PC-9 (cell line): ENCODE results near the gene TIGD7. TPM values are rescaled to one million over a fixed set of nuclear protein-coding genes. Genes with fewer than 3 reads are reported as not detected.

Experiments
- BruUV-seq: library from RNA; stranded (reverse); fragments of 400-500 nt; replicated peaks from 2 replicates; lab custom pipeline; 2021; lab: Mats Ljungman, UMichigan
- CTCF ChIA-PET: fragments of 300-600 bp; sonication (Branson Sonifier 250); formaldehyde crosslinking; loops from one replicate; lab custom pipeline; 2022; ENCODE audit warnings: antibody characterized with exemption; lab: Charles Lee
- POLR2A ChIA-PET: fragments of 300-600 bp; sonication (Branson Sonifier 250); formaldehyde crosslinking; loops from one replicate; lab custom pipeline; 2022; ENCODE audit warnings: antibody characterized with exemption; ENCODE audit not compliant: unreplicated experiment; lab: Charles Lee
- DNase-seq, 2 experiments: peaks; one replicate each; pipeline versions ENCODE4 v3.0.0 to v3.0.0-alpha.2; 2015 to 2022; ENCODE audit warnings: mixed read lengths in 1 of 2
- H2AFZ ChIP-seq: fragments of 200-600 bp; sonication (generic); 2 replicates; pipeline ENCODE4 v1.8.1; 2017; ENCODE audit warnings: antibody characterized with exemption
- H3F3A ChIP-seq: fragments of 200-600 bp; sonication (generic); 2 replicates; pipeline ENCODE4 v1.8.1; 2017; ENCODE audit warnings: antibody characterized with exemption, mild to moderate bottlenecking, low read depth; ENCODE audit not compliant: insufficient read depth
- H3K27ac ChIP-seq: fragments of 200-600 bp; sonication (generic); 2 replicates; pipeline ENCODE4 v1.6.1; 2016; ENCODE audit warnings: mixed run types
- H3K27me3 ChIP-seq: fragments of 200-600 bp; sonication (generic); 2 replicates; pipeline ENCODE4 v1.6.1; 2016; ENCODE audit warnings: low read depth, mixed run types; ENCODE audit not compliant: insufficient read depth
- H3K36me3 ChIP-seq: fragments of 200-600 bp; sonication (generic); 2 replicates; pipeline ENCODE4 v1.6.1; 2016; ENCODE audit warnings: low read depth, mixed run types
- H3K4me1 ChIP-seq: fragments of 200-600 bp; sonication (generic); replicated peaks from 2 replicates; pipeline ENCODE4 v1.6.1; 2016; ENCODE audit warnings: mixed run types; ENCODE audit not compliant: insufficient read depth
- H3K4me2 ChIP-seq: fragments of 200-600 bp; sonication (generic); 2 replicates; pipeline ENCODE4 v1.6.1; 2017; ENCODE audit warnings: mixed run types
- H3K4me3 ChIP-seq: fragments of 200-600 bp; sonication (generic); 2 replicates; pipeline ENCODE4 v1.6.1; 2016; ENCODE audit warnings: mixed run types
- H3K79me2 ChIP-seq: fragments of 200-600 bp; sonication (generic); 2 replicates; pipeline ENCODE4 v1.6.1; 2017; ENCODE audit warnings: low read depth, mixed run types
- H3K9me2 ChIP-seq: fragments of 200-600 bp; sonication (generic); 2 replicates; pipeline ENCODE4 v1.8.1; 2017; ENCODE audit warnings: mild to moderate bottlenecking; ENCODE audit not compliant: insufficient read depth
- H3K9me3 ChIP-seq: fragments of 200-600 bp; sonication (generic); 2 replicates; pipeline ENCODE4 v1.8.1; 2016; ENCODE audit warnings: low read depth; ENCODE audit not compliant: insufficient read depth
- H4K20me1 ChIP-seq: fragments of 200-600 bp; sonication (generic); 2 replicates; pipeline ENCODE4 v1.8.1; 2017; ENCODE audit not compliant: insufficient read depth
- EZH2 ChIP-seq: fragments of 200-600 bp; sonication (generic); IDR thresholded peaks from 2 replicates; pipeline ENCODE4 v1.8.0; 2017; ENCODE audit warnings: antibody characterized with exemption, low read depth
- intact Hi-C: fragments of 100-400 bp; cut with micrococcal nuclease; formaldehyde crosslinking; loops from one replicate; pipeline ENCODE4 v1.10.0; 2022; ENCODE audit not compliant: unreplicated experiment
- total RNA-seq: library from RNA; stranded (reverse); gene quantifications from 2 replicates; pipeline ENCODE4 v1.2.3, GENCODE V29; 2021
- TF ChIP-seq, protein P1 (sequence below): fragments of 200-600 bp; sonication (generic); conservative IDR thresholded peaks from 2 replicates; pipeline ENCODE4 v1.6.1; 2017; ENCODE audit warnings: mixed run types, antibody characterized with exemption, mild to moderate bottlenecking, moderate library complexity

Gene TIGD7
- total RNA-seq, 1 experiment from 2014 or later, result 8.7 TPM

DNA sequence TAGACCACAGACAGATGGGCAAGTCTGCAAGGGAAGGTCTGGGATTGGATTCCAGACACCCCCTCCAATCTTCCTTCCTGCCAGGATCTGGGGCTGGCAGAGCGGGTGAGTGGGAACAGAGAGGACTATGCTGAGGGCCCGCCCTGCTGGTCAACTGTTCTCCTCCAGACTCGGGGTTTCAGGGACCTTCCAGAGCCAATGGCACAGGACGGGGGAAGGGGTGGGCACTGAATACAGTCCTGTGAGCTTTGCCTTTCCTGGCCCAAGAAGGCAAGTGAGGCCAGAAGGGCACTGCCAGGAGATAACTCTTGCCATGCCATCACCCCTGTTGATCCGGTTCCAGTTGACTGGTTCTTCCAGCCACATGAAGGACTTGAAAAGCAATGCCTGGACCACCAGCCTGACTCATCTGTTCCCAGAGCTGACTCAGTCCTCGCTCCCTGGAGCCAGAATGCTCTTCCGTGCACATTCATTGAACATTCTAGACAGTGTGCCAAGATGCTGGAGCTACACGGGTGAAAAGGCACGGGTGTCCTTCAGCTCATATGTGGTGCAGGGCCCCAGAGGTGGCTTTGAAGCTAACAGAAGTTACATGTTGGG lies 48.3 kb downstream of the TIGD7 start:
- intact Hi-C loops, result no loop called here
- DNase-seq, result no peak
- no peak overlapping the region for H2AFZ ChIP-seq
- no peaks in the 10 kb centered on the region for H4K20me1 ChIP-seq
- H3K4me2 ChIP-seq, result no peak overlapping the region
- no peak overlapping the region for H3K27ac ChIP-seq
- H3K9me3 ChIP-seq, result no peaks in the 10 kb centered on the region
- no peaks in the 10 kb centered on the region; the same call in 1 of the 2 replicates for H3F3A ChIP-seq
- H3K4me1 ChIP-seq, result no peaks in the 10 kb centered on the region
- H3K9me2 ChIP-seq, result no peaks in the 10 kb centered on the region
- no TSS peak for BruUV-seq
- no peaks in the 10 kb centered on the region for H3K36me3 ChIP-seq
- no peak overlapping the region for H3K4me3 ChIP-seq
- ChIA-PET CTCF (no interaction called here), POLR2A (interaction anchor here (0.7 kb wide), 1 partner anchor 266 kb away, joined by 4 read pairs; no protein-coding TSS in a partner anchor)
- TF ChIP-seq EZH2, result no peak
- TF ChIP-seq, protein P1, sequence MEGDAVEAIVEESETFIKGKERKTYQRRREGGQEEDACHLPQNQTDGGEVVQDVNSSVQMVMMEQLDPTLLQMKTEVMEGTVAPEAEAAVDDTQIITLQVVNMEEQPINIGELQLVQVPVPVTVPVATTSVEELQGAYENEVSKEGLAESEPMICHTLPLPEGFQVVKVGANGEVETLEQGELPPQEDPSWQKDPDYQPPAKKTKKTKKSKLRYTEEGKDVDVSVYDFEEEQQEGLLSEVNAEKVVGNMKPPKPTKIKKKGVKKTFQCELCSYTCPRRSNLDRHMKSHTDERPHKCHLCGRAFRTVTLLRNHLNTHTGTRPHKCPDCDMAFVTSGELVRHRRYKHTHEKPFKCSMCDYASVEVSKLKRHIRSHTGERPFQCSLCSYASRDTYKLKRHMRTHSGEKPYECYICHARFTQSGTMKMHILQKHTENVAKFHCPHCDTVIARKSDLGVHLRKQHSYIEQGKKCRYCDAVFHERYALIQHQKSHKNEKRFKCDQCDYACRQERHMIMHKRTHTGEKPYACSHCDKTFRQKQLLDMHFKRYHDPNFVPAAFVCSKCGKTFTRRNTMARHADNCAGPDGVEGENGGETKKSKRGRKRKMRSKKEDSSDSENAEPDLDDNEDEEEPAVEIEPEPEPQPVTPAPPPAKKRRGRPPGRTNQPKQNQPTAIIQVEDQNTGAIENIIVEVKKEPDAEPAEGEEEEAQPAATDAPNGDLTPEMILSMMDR, result no peak
- H3K79me2 ChIP-seq, result no peaks in the 10 kb centered on the region
- H3K27me3 ChIP-seq, result 0 out of 2 replicates have a peak, but pooled peaks cover 5% of the 10 kb centered on the region

DNA sequence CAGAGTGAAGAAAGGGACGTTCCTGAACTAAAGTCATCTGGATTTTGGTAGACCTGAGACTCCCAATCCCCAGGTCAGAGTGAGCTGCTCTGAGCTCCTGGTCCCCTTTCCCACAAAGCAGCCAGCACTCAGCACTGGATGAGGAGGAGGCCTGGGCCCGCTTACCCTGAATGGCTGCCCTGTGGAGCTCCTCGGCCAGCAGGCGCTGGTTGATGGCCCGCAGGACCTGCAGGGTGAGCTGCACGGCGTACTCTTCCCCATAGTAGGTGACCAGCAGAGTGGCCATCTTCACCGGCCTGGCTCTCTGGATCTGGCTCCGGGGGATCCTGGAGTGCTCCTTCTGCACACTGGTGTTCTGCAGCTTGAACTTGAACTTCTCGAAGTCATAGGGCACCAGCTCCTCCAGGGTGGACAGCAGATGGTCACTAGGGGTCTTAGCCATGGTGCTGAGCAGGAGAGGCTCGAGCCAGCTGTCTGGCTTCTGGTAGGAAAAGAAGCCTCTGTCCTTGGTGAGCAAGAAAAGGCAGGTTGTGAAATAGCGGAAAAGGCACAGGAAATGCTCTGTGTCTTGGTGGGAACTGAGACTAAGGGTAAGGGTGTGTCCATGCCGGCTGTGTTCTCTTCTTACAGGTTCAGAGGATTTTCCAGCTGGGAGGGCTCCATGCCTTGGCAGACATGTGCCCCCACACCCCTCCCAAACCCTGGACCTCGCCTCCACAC lies 48.9 kb downstream of the TIGD7 start, which contains the start of gene MEFV:
Gene MEFV (minus strand): TSS at position 488 of the 720 bp plus-strand sequence. CDS start 46 bp downstream, at position 442.
- ChIA-PET POLR2A (interaction anchor here (0.7 kb wide), 1 partner anchor 265 kb away, joined by 4 read pairs; no protein-coding TSS in a partner anchor), CTCF (no interaction called here)
- H2AFZ ChIP-seq, result no peak within 1 kb of the TSS
- no peaks in the 10 kb centered on the region for H3K9me2 ChIP-seq
- H3K4me1 ChIP-seq, result no peaks in the 10 kb centered on the region
- BruUV-seq, result no TSS peak
- H3K27me3 ChIP-seq, result 0 out of 2 replicates have a peak, but pooled peaks cover 5% of the 10 kb centered on the region
- no peak within 1 kb of the TSS for H3K27ac ChIP-seq
- no peaks in the 10 kb centered on the region for H4K20me1 ChIP-seq
- H3K4me3 ChIP-seq, result no peak within 1 kb of the TSS
- intact Hi-C loops, result no loop called here
- H3K9me3 ChIP-seq, result no peaks in the 10 kb centered on the region
- H3K79me2 ChIP-seq, result no peaks in the 10 kb centered on the region
- no peaks in the 10 kb centered on the region for H3K36me3 ChIP-seq
- no peaks in the 10 kb centered on the region for H3F3A ChIP-seq
- H3K4me2 ChIP-seq, result no peak within 1 kb of the TSS
- no peak for TF ChIP-seq EZH2
- TF ChIP-seq, protein P1, result no peak
- no peak for DNase-seq

DNA sequence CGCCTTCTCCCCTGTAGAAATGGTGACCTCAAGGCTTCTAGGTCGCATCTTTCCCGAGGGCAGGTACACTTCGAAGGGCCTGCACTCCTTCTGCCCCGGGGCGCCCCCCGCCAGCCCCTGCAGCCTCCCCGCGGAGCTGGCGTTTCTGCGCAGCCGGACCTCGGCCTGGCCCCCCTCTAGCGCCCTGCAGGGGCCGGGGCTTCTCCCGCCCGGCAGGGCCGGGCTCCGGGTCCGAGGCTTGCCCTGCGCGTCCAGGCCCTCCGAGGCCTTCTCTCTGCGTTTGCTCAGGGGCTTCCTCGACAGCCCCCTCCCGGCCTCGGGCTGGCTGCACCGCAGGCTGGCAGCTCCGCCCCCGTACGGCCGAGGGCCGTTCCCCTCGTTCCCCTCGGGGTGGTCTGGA lies 50.9 kb downstream of the TIGD7 start:
- no peak for DNase-seq
- CTCF ChIA-PET, result no interaction called here
- Histone ChIP-seq H4K20me1 (no peaks in the 10 kb centered on the region), H3K27ac (no peak overlapping the region), H3F3A (no peaks in the 10 kb centered on the region), H3K36me3 (no peaks in the 10 kb centered on the region), H3K9me2 (no peaks in the 10 kb centered on the region), H3K79me2 (no peaks in the 10 kb centered on the region), H3K4me3 (no peak overlapping the region), H3K4me1 (no peaks in the 10 kb centered on the region), H3K9me3 (no peaks in the 10 kb centered on the region), H3K27me3 (0 out of 2 replicates have a peak, but pooled peaks cover 5% of the 10 kb centered on the region), H3K4me2 (no peak overlapping the region), H2AFZ (no peak overlapping the region)
- TF ChIP-seq EZH2, result no peak
- TF ChIP-seq, protein P1, result no peak
- BruUV-seq, result no TSS peak
- intact Hi-C loops, result no loop called here
- POLR2A ChIA-PET, result no interaction called here
